ENCODE data around the gene SLC50A1. TPM values are rescaled to one million over a fixed set of nuclear protein-coding genes. Genes with fewer than 3 reads are reported as not detected.

SLC50A1 gene
- total RNA-seq, 1 experiment from 2014 or later, result 75.2 TPM

DNA sequence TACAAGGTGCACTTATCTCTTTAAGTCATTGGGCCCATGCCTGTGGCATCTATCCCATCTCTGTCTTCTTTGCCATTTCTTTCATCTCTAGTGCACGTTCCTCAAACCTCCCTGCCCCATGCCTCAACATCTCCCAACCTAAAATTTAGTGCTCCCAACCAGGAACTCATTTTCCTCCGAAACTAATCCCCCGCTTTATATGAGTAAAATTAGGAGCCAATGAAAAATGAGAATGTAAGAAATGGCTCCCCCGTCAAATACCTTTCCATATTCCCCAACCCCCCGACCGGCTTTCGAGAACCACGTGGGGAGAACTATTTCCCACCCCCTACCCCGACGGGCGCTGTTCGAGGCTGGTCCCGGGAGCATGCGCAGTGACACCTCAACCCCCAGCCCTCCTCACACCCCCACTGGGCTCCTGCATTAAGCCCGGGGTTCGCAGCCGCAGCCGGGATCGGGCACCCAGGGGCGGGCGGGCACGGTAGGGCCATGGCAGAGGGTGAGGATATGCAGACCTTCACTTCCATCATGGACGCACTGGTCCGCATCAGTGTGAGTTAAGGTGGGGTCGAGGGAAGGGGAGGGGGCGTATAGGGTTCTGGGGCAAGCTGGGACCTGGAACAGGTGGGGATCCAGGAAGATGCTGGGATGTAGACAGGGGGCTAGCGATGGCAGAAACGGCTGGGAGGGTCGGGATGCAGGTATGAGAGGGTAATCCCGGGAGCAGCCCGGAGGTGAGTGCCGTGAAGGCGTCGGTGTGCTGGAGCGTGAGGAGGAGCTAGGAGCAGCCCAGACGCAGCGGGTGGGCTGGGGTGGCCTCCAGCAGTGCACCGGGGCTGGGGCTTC is 38.0 kb downstream of the SLC50A1 start, which contains the start of gene TRIM46:
TSS of gene TRIM46 (plus strand) at position 372 of the 846 bp plus-strand sequence. CDS start at position 490, 118 bp downstream.
- CTCF ChIA-PET, result interaction anchor here (0.5 to 1.9 kb wide), 15 partner anchors 18 to 1401 kb away, joined by 3 to 25 read pairs (median 6); partner anchors contain the start of genes ADAM15 and THBS3
- BruUV-seq (replicated peaks), result no TSS peak
- Histone ChIP-seq H3K36me3 (ENCODE audit: low read depth, low read length) (peaks cover 8% of the 10 kb centered on the region; the same call in 1 of the 2 replicates), H3K9ac (ENCODE audit: low read length) (peak within 1 kb of the TSS; percentile 93), H3F3A (ENCODE audit: low read length, unreplicated experiment) (peaks cover 4% of the 10 kb centered on the region), H3K4me2 (ENCODE audit: low read length) (peak within 1 kb of the TSS; percentile 89), H3K27ac (ENCODE audit: low read length) (peak within 1 kb of the TSS; percentile 62), H3K4me3 (ENCODE audit: low read length) (peak within 1 kb of the TSS; percentile 83), H3K4me1 (ENCODE audit: insufficient read depth, low read length) (peaks cover 29% of the 10 kb centered on the region), H3K9me2 (replicated peaks; ENCODE audit: low read length) (no peaks in the 10 kb centered on the region), H4K20me1 (ENCODE audit: low read length) (no peaks in the 10 kb centered on the region), H3K9me3 (ENCODE audit: low read length) (no peaks in the 10 kb centered on the region), H3K27me3 (ENCODE audit: low read length) (no peaks in the 10 kb centered on the region), H2AFZ (ENCODE audit: low read length) (peak within 1 kb of the TSS; percentile 97), H3K79me2 (ENCODE audit: low read length) (peaks cover 20% of the 10 kb centered on the region)
- POLR2A ChIA-PET (ENCODE audit: unreplicated experiment), result interaction anchor here (0.6 to 1.2 kb wide), 3 partner anchors 20 to 39 kb away, joined by 4 to 8 read pairs (median 5); no protein-coding TSS in a partner anchor
- DNase-seq, result peak; percentile 54
- TF ChIP-seq EZH2phosphoT487 (IDR thresholded peaks at IDR 0.05; ENCODE audit: borderline replicate concordance, low read length) (no peak), EZH2 (IDR thresholded peaks at IDR 0.05; ENCODE audit: low read length, unreplicated experiment) (no peak)
- TF ChIP-seq, protein P1, sequence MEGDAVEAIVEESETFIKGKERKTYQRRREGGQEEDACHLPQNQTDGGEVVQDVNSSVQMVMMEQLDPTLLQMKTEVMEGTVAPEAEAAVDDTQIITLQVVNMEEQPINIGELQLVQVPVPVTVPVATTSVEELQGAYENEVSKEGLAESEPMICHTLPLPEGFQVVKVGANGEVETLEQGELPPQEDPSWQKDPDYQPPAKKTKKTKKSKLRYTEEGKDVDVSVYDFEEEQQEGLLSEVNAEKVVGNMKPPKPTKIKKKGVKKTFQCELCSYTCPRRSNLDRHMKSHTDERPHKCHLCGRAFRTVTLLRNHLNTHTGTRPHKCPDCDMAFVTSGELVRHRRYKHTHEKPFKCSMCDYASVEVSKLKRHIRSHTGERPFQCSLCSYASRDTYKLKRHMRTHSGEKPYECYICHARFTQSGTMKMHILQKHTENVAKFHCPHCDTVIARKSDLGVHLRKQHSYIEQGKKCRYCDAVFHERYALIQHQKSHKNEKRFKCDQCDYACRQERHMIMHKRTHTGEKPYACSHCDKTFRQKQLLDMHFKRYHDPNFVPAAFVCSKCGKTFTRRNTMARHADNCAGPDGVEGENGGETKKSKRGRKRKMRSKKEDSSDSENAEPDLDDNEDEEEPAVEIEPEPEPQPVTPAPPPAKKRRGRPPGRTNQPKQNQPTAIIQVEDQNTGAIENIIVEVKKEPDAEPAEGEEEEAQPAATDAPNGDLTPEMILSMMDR (conservative IDR thresholded peaks at IDR 0.05; ENCODE audit: low read depth, low read length), result peak; percentile 41; the same call in 1 of the 2 replicates
- intact Hi-C loops (cut with micrococcal nuclease), result no loop called here
- ATAC-seq, result peak; percentile 25

- no peaks in the 10 kb centered on the region for H4K20me1 ChIP-seq (ENCODE audit: low read length)
- DNase-seq, result peak; percentile 22
- H3K4me3 ChIP-seq (ENCODE audit: low read length), result peak overlapping the region; percentile 83
- peaks cover 29% of the 10 kb centered on the region for H3K4me1 ChIP-seq (ENCODE audit: insufficient read depth, low read length)
- POLR2A ChIA-PET (ENCODE audit: unreplicated experiment), result no interaction called here
- peaks cover 4% of the 10 kb centered on the region; the same call in 1 of the 2 replicates for H3K36me3 ChIP-seq (ENCODE audit: low read depth, low read length)
- no peak overlapping the region for H3K27ac ChIP-seq (ENCODE audit: low read length)
- H3K9me2 ChIP-seq (replicated peaks; ENCODE audit: low read length), result no peaks in the 10 kb centered on the region
- ATAC-seq, result no peak
- H3K9ac ChIP-seq (ENCODE audit: low read length), result peak overlapping the region; percentile 93
- H3K79me2 ChIP-seq (ENCODE audit: low read length), result peaks cover 20% of the 10 kb centered on the region
- no TSS peak for BruUV-seq (replicated peaks)
- H3K27me3 ChIP-seq (ENCODE audit: low read length), result no peaks in the 10 kb centered on the region
- H3K4me2 ChIP-seq (ENCODE audit: low read length), result peak overlapping the region; percentile 89
- intact Hi-C loops (cut with micrococcal nuclease), result loop anchor here (5.0 kb wide), 1 partner anchor 418 kb away; no protein-coding TSS in a partner anchor
- H2AFZ ChIP-seq (ENCODE audit: low read length), result peak overlapping the region; percentile 97
- TF ChIP-seq EZH2 (IDR thresholded peaks at IDR 0.05; ENCODE audit: low read length, unreplicated experiment) (no peak), EZH2phosphoT487 (IDR thresholded peaks at IDR 0.05; ENCODE audit: borderline replicate concordance, low read length) (no peak)
- TF ChIP-seq, protein P1 (conservative IDR thresholded peaks at IDR 0.05; ENCODE audit: low read depth, low read length), result no peak
- no peaks in the 10 kb centered on the region for H3K9me3 ChIP-seq (ENCODE audit: low read length)
- peaks cover 4% of the 10 kb centered on the region for H3F3A ChIP-seq (ENCODE audit: low read length, unreplicated experiment)
- CTCF ChIA-PET, result interaction anchor here (0.5 to 1.0 kb wide), 3 partner anchors 19 to 124 kb away, joined by 4 to 7 read pairs (median 5); partner anchors contain the start of gene ADAM15
Measured at GRCh38 chr1:155174324-155175280, 39.0 kb downstream of the SLC50A1 start.

Measured in PC-3 (cell line).